NB4 (cell line): ENCODE measurements around the gene CADPS.

Experiments
- DNase-seq: peaks from one replicate; pipeline ENCODE4 v3.0.0; 2010; ENCODE audit warnings: low read depth
- H3K4me3 ChIP-seq: one replicate; pipeline ENCODE4 v1.5.1; 2011; ENCODE audit warnings: mild to moderate bottlenecking, low read depth, low read length, moderate library complexity
- CTCF ChIP-seq: IDR thresholded peaks from one replicate; pipeline ENCODE4 v1.5.1; 2012; ENCODE audit warnings: low read depth, low read length
- MAX ChIP-seq: IDR thresholded peaks from 2 replicates; pipeline ENCODE4 v1.6.1; 2011; ENCODE audit warnings: low read depth, low read length
- MYC ChIP-seq: IDR thresholded peaks from 2 replicates; pipeline ENCODE4 v1.6.1; 2011; ENCODE audit warnings: low read depth, low read length
- POLR2A ChIP-seq: IDR thresholded peaks from 2 replicates; pipeline ENCODE4 v1.6.1; 2011; ENCODE audit warnings: mild to moderate bottlenecking; ENCODE audit not compliant: insufficient read length; ENCODE audit errors: extremely low read depth

Gene CADPS

GRCh38 chr3:62376454-62376720 is 498.8 kb downstream of the CADPS start:
- H3K4me3 ChIP-seq = no peak overlapping the region
- DNase-seq = no peak
- TF ChIP-seq MAX (no peak), MYC (no peak), CTCF (no peak)

- no peak overlapping the region for H3K4me3 ChIP-seq
- no peak for DNase-seq
- no peak for TF ChIP-seq MAX
- TF ChIP-seq CTCF = no peak
- no peak for TF ChIP-seq POLR2A
- no peak for TF ChIP-seq MYC
Observed at GRCh38 chr3:62375655-62376453, 499.4 kb downstream of the CADPS start.

GRCh38 chr3:62374341-62375218 is 500.6 kb downstream of the CADPS start:
- no peak overlapping the region for H3K4me3 ChIP-seq
- TF ChIP-seq CTCF (no peak), MAX (no peak), MYC (no peak), POLR2A (no peak)
- DNase-seq = no peak

- no peak for DNase-seq
- no peak overlapping the region for H3K4me3 ChIP-seq
- TF ChIP-seq POLR2A (no peak), CTCF (no peak), MAX (no peak), MYC (no peak)
Observed at GRCh38 chr3:62373714-62374333, 501.4 kb downstream of the CADPS start.

GRCh38 chr3:62373215-62373614 is 502.0 kb downstream of the CADPS start, which contains the start of gene FEZF2:
Gene FEZF2 (minus strand): TSS chr3:62373550. CDS start chr3:62372868, 682 bp downstream.
- DNase-seq = no peak
- TF ChIP-seq MAX (no peak), POLR2A (no peak), MYC (no peak), CTCF (no peak)
- no peak within 1 kb of the TSS for H3K4me3 ChIP-seq
